A549 (cell line): ENCODE measurements around the gene DNAJB6. TPM values are rescaled to one million over a fixed set of nuclear protein-coding genes. Genes with fewer than 3 reads are reported as not detected.
A peak's percentile ranks its signal among the peaks of the same experiment; 100 is the strongest.

ENCODE experiments used
- ATAC-seq, 2 experiments: fragments of 200-7000 bp in 1 of 2; fragments of >200 bp in 1 of 2; cut with Nextera tagmentation in 1 of 2; cut with Tn5 transposase in 1 of 2; 3 replicates each; pipeline versions ENCODE4 v1.8.0 to v1.9.1; 2018 to 2020; ENCODE audit warnings: mild to moderate bottlenecking in 1 of 2, moderate library complexity in 1 of 2
- CTCF ChIA-PET: fragments of 300-600 bp; sonication (Branson Sonifier 250); formaldehyde crosslinking; extraction: SDS; loops from one replicate; lab custom pipeline; 2021; ENCODE audit warnings: antibody characterized with exemption, inconsistent platforms; lab: Yijun Ruan, JAX
- POLR2A ChIA-PET: fragments of 350-600 bp; formaldehyde crosslinking; extraction: SDS; loops from one replicate; lab custom pipeline; 2021; ENCODE audit warnings: antibody characterized with exemption, inconsistent platforms; lab: Yijun Ruan, JAX
- DNase-seq, 2 experiments: peaks; one replicate each; pipeline versions ENCODE4 v3.0.0 to v3.0.0-alpha.2; 2011 to 2016; ENCODE audit warnings: low read depth in 1 of 2, low spot score in 1 of 2
- FAIRE-seq: peaks from 2 replicates; lab custom pipeline; 2011; peaks lifted over from hg19 to GRCh38; lab: Jason Lieb, UNC
- H3K27ac ChIP-seq, 2 experiments: fragments of >200 bp; sonication (Bioruptor Twin); formaldehyde crosslinking; 3 replicates each; pipeline ENCODE4 v1.5.1; 2016 to 2017
- H3K4me1 ChIP-seq: fragments of >200 bp; sonication (Bioruptor Twin); formaldehyde crosslinking; 3 replicates; pipeline ENCODE4 v1.6.1; 2016
- H3K4me2 ChIP-seq: fragments of >200 bp; sonication (Bioruptor Twin); formaldehyde crosslinking; 3 replicates; pipeline ENCODE4 v1.6.1; 2016
- H3K4me3 ChIP-seq: fragments of >200 bp; sonication (Bioruptor Twin); formaldehyde crosslinking; 3 replicates; pipeline ENCODE4 v1.5.1; 2016
- H3K9me3 ChIP-seq: fragments of >200 bp; sonication (Bioruptor Twin); formaldehyde crosslinking; 3 replicates; pipeline ENCODE4 v1.6.1; 2016
- CBX2 ChIP-seq: fragments of 200-600 bp; sonication (generic); IDR thresholded peaks from 2 replicates; pipeline ENCODE4 v1.6.1; 2016; ENCODE audit warnings: low read depth, mild to moderate bottlenecking, borderline replicate concordance
- CEBPB ChIP-seq, 2 experiments: fragments of >200 bp in 1 of 2; sonication (Bioruptor Twin) in 1 of 2; formaldehyde crosslinking in 1 of 2; IDR thresholded peaks; 2 replicates each; pipeline ENCODE4 v1.6.1; 2012 to 2016
- CHD4 ChIP-seq: fragments of 200-600 bp; sonication (generic); IDR thresholded peaks from 2 replicates; pipeline ENCODE4 v1.6.1; 2016; ENCODE audit warnings: antibody characterized with exemption, mild to moderate bottlenecking, borderline replicate concordance
- CTCF ChIP-seq: fragments of >200 bp; sonication (Bioruptor Twin); formaldehyde crosslinking; IDR thresholded peaks from 3 replicates; pipeline ENCODE4 v1.5.1; 2016
- E2F6 ChIP-seq: IDR thresholded peaks from 2 replicates; pipeline ENCODE4 v1.6.1; 2012; ENCODE audit warnings: low read depth, borderline replicate concordance
- EP300 ChIP-seq, 2 experiments: fragments of >200 bp; sonication (Bioruptor Twin); formaldehyde crosslinking; IDR thresholded peaks; 2 replicates in 1 of 2; 3 replicates in 1 of 2; pipeline ENCODE4 v1.6.1; 2016 to 2017
- FOSB ChIP-seq: fragments of 250-450 bp; sonication (Bioruptor Pico); IDR thresholded peaks from 2 replicates; pipeline ENCODE4 v1.5.0; 2020; ENCODE audit warnings: mild to moderate bottlenecking, moderate library complexity
- GATA3 ChIP-seq: IDR thresholded peaks from 2 replicates; pipeline ENCODE4 v1.6.1; 2012; ENCODE audit warnings: borderline replicate concordance
- HES2 ChIP-seq: fragments of >200 bp; sonication (Bioruptor Twin); formaldehyde crosslinking; IDR thresholded peaks from 2 replicates; pipeline ENCODE4 v1.6.1; 2016
- JUN ChIP-seq, 2 experiments: fragments of >200 bp; sonication (Bioruptor Twin); formaldehyde crosslinking; IDR thresholded peaks; 2 replicates in 1 of 2; 3 replicates in 1 of 2; pipeline ENCODE4 v1.6.1; 2016 to 2017
- MAFK ChIP-seq: fragments of 450-650 bp; IDR thresholded peaks from 2 replicates; pipeline ENCODE4 v1.6.1; 2014; ENCODE audit not compliant: partially characterized antibody
- RCOR1 ChIP-seq: fragments of 150-350 bp; IDR thresholded peaks from 2 replicates; pipeline ENCODE4 v1.6.1; 2014; ENCODE audit warnings: antibody characterized with exemption, low read length, low read depth
- RFX5 ChIP-seq: fragments of 450-650 bp; IDR thresholded peaks from 2 replicates; pipeline ENCODE4 v1.7.1; 2014; ENCODE audit warnings: antibody characterized with exemption, mild to moderate bottlenecking, moderate library complexity
- SREBF2 ChIP-seq: fragments of 450-650 bp; IDR thresholded peaks from 2 replicates; pipeline ENCODE4 v1.6.1; 2014; ENCODE audit warnings: mild to moderate bottlenecking, moderate library complexity
- TFCP2L1 ChIP-seq: fragments of 250-450 bp; sonication (Bioruptor Pico); IDR thresholded peaks from 2 replicates; pipeline ENCODE4 v1.5.0; 2021; ENCODE audit warnings: mild to moderate bottlenecking
- USF2 ChIP-seq: fragments of 450-650 bp; IDR thresholded peaks from 2 replicates; pipeline ENCODE4 v1.6.1; 2014; ENCODE audit warnings: antibody characterized with exemption
- ZSCAN20 ChIP-seq: fragments of 250-450 bp; sonication (Bioruptor Pico); IDR thresholded peaks from 2 replicates; pipeline ENCODE4 v1.8.0; 2022; ENCODE audit warnings: mild to moderate bottlenecking, moderate library complexity
- WGBS: methylation state at CpG from one replicate; pipeline ENCODE4 v1.1.6; 2017; ENCODE audit errors: missing lambda C conversion rate; 5-methylcytosine and 5-hydroxymethylcytosine counted together
- polyA plus RNA-seq, 4 experiments: library from polyadenylated mRNA; depleted of rRNA in 3 of 4; stranded (reverse); fragments of >200 nt; fragmentation: RNase III in 1 of 4; extraction: RNeasy Plus Mini Kit Qiagen cat#74134 plus additional on column Dnase treatment in 1 of 4; gene quantifications; 2 replicates in 3 of 4; 3 replicates in 1 of 4; pipeline ENCODE4 v1.2.3, GENCODE V29; 2011 to 2017

The DNAJB6 gene
- polyA plus RNA-seq, 2 of the 4 experiments (the other 2 are of a cell fraction), result 117 to 136 TPM

- ChIA-PET CTCF (interaction anchor here (0.5 to 3.1 kb wide), 5 partner anchors 11 to 19 kb away, joined by 3 to 29 read pairs (median 3); no protein-coding TSS in a partner anchor), POLR2A (no interaction called here)
- WGBS, result 96% methylated on average over 37 of the region's 38 CpGs
These were observed 63.5 kb downstream of the DNAJB6 start for GRCh38 chr7:157400171-157400860.

GRCh38 chr7:157401567-157402387 lies 65.0 kb downstream of the DNAJB6 start:
- H3K27ac ChIP-seq, result no peak overlapping the region
- peaks cover 29% of the 10 kb centered on the region for H3K4me1 ChIP-seq
- POLR2A ChIA-PET, result no interaction called here
- no peak overlapping the region for H3K4me3 ChIP-seq
- CTCF ChIA-PET, result interaction anchor here (1.7 kb wide), 1 partner anchor 15 kb away, joined by 13 read pairs; no protein-coding TSS in a partner anchor
- ATAC-seq (no peak), FAIRE-seq (no peak), DNase-seq (no peak)
- H3K4me2 ChIP-seq, result no peak overlapping the region
- TF ChIP-seq RFX5 (no peak), CEBPB (IDR thresholded peaks at IDR 0.05) (peak; percentile 21 to 74; a peak in 3 of 4 replicates)
- H3K9me3 ChIP-seq, result no peaks in the 10 kb centered on the region
- 92% methylated on average over 29 of the region's 29 CpGs for WGBS

More at GRCh38 chr7:157400171-157400860, 63.5 kb downstream of the DNAJB6 start:
- no peak for FAIRE-seq
- no peak for ATAC-seq
- H3K4me2 ChIP-seq, result no peak overlapping the region
- no peak overlapping the region for H3K4me3 ChIP-seq
- H3K27ac ChIP-seq, result no peak overlapping the region
- H3K4me1 ChIP-seq, result peaks cover 24% of the 10 kb centered on the region
- TF ChIP-seq E2F6, result no peak
- no peak for TF ChIP-seq ZSCAN20 (CRISPR knock-in tag)
- TF ChIP-seq EP300 (IDR thresholded peaks at IDR 0.05), result no peak
- TF ChIP-seq CHD4, result no peak
- no peak for TF ChIP-seq JUN (IDR thresholded peaks at IDR 0.05)
- TF ChIP-seq USF2, result no peak
- no peak for TF ChIP-seq GATA3
- TF ChIP-seq CTCF, result no peak
- no peak for TF ChIP-seq FOSB (CRISPR knock-in tag)
- TF ChIP-seq SREBF2, result no peak
- H3K9me3 ChIP-seq, result no peaks in the 10 kb centered on the region
- no peak for DNase-seq

- ChIA-PET POLR2A (no interaction called here), CTCF (no interaction called here)
- Histone ChIP-seq H3K4me1 (peaks cover 27% of the 10 kb centered on the region), H3K27ac (no peak overlapping the region), H3K9me3 (no peaks in the 10 kb centered on the region), H3K4me2 (no peak overlapping the region), H3K4me3 (no peak overlapping the region)
- WGBS, result 96% methylated on average over 9 of the region's 12 CpGs
- DNase-seq (no peak), ATAC-seq (no peak), FAIRE-seq (no peak)
- TF ChIP-seq HES2, result no peak
- TF ChIP-seq CTCF, result no peak
- TF ChIP-seq RCOR1, result no peak
- TF ChIP-seq TFCP2L1 (CRISPR knock-in tag), result no peak
- no peak for TF ChIP-seq MAFK
- TF ChIP-seq CBX2, result no peak
These were observed 65.5 kb downstream of the DNAJB6 start for GRCh38 chr7:157402388-157402703.
